ENCODE measurements around the gene GJB3.

GRCh38 chr1:34753163-34753562 is 27.9 kb upstream of the GJB3 start:
- TF ChIP-seq CTCF (IDR thresholded peaks at IDR 0.05; ENCODE audit: low read depth, low read length) (no peak), POLR2A (IDR thresholded peaks at IDR 0.05; ENCODE audit: extremely low read depth, insufficient read length) (no peak)

All from NB4 (cell line).